ENCODE measurements around the gene RIT2.
A peak's percentile ranks its signal among the peaks of the same experiment; 100 is the strongest.

Gene RIT2

DNA sequence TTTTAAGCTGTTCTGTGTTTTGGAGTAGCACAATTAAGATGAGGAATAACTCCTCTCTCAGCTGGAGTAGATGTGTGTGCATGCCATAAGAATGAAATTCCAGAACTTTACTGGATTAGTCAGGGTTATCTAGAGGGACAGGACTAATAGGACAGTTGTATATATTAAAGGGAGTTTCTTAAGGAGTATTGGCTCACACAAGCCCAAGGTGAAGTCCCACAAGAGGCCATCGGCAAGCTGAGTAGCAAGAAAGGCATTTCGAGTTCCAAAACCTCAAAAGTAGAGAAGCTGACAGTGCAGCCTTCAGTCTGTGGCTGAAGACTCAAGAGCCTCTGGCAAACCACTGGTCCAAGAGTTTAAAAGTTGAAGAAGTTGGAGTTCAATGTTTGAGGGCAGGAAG, 113.7 kb downstream of the RIT2 start:
- peak; percentile 80 for DNase-seq
- no peak overlapping the region for H3K9ac ChIP-seq (ENCODE audit: low read length)
- H3K9me3 ChIP-seq (ENCODE audit: control insufficient read depth, low read length), result no peaks in the 10 kb centered on the region
- H3K14ac ChIP-seq (ENCODE audit: low read length in 2 of 2), result no peak overlapping the region
- 26% methylated on average over 2 of the region's 2 CpGs for WGBS
- H2AFZ ChIP-seq (ENCODE audit: low read depth, low read length), result peak overlapping the region; percentile 27
- no peak overlapping the region for H2BK12ac ChIP-seq (ENCODE audit: low read length in 2 of 2)
- H2AK5ac ChIP-seq (ENCODE audit: low read length, severe bottlenecking), result no peak overlapping the region
- no peaks in the 10 kb centered on the region for H3K27me3 ChIP-seq (ENCODE audit: control insufficient read depth in 1 of 2, insufficient read depth in 1 of 2, low read length in 2 of 2)
- H3K23ac ChIP-seq (ENCODE audit: low read length in 2 of 2), result no peak overlapping the region
- no peak overlapping the region for H4K91ac ChIP-seq (ENCODE audit: low read length)
- H3K4ac ChIP-seq (ENCODE audit: low read depth in 1 of 2, low read length in 2 of 2), result peak overlapping the region in 1 of 2 experiments; percentile 26
- no peak overlapping the region for H3K4me2 ChIP-seq (ENCODE audit: low read length, poor library complexity, severe bottlenecking)
- no peak overlapping the region for H2BK5ac ChIP-seq (ENCODE audit: low read depth, low read length, poor library complexity, severe bottlenecking)
- H3K79me1 ChIP-seq (replicated peaks; ENCODE audit: low read length, poor library complexity, severe bottlenecking), result no peaks in the 10 kb centered on the region
- no peak overlapping the region for H3K4me3 ChIP-seq (ENCODE audit: insufficient read depth in 1 of 2, low read depth in 1 of 2, low read length in 2 of 2)
- H3K27ac ChIP-seq (ENCODE audit: low read length, poor library complexity, severe bottlenecking), result no peak overlapping the region
- peak overlapping the region; percentile 5 for H4K8ac ChIP-seq (ENCODE audit: low read length)
- no peak overlapping the region for H2BK15ac ChIP-seq (ENCODE audit: low read depth, poor library complexity, severe bottlenecking)
- H2BK120ac ChIP-seq (ENCODE audit: low read depth, low read length), result no peak overlapping the region
- no peaks in the 10 kb centered on the region for H3K4me1 ChIP-seq (ENCODE audit: control insufficient read depth, insufficient read depth, low read depth, low read length)
- H3K36me3 ChIP-seq (ENCODE audit: control insufficient read depth in 1 of 2, insufficient read depth in 2 of 2, low read depth in 1 of 2, low read length in 2 of 2), result no peaks in the 10 kb centered on the region
- H3K18ac ChIP-seq (ENCODE audit: low read depth in 1 of 2, low read length in 2 of 2), result peak overlapping the region in 1 of 2 experiments; percentile 40

DNA sequence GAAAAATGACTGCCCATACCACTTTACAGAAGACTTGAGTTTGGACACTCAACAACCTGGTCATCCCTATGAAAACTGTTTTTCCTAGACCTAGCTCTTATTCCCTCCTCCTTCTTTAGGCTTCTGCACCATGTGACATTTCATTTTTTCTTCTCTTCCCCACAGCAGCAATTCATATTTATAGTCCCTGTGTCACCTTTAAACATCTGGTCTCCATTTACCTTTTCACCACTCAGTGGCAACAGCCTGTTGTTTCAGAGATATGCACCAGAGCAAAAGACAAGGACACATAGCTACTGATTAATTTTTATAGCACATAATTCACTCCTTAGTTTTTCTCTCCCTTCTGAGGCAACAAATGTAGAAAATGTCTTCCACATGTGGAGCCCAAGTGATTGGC, 118.7 kb downstream of the RIT2 start:
- H3K4ac ChIP-seq (ENCODE audit: low read depth in 1 of 2, low read length in 2 of 2), result no peak overlapping the region

DNA sequence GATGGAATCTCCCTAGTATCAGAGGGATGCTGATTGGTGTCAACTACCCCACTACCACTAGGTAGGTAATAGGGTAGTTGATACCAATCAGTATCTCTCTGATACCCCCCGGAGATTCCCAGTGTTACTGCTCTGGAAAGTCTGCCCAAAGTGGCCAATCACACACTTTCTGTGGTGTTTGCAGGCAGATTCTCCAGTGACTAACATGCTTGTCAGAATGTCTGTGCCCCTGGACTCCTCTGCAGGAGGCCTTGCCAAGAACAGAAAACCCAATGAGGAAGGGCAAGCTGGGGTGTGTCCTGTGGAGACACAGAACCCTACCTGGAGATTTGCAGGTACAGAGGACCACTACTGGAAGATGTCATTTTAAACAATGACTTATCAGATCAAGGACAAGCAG, 135.1 kb downstream of the RIT2 start:
- Histone ChIP-seq H3K4me3 (ENCODE audit: insufficient read depth in 1 of 2, low read depth in 1 of 2, low read length in 2 of 2) (no peak overlapping the region), H3K18ac (ENCODE audit: low read depth in 1 of 2, low read length in 2 of 2) (no peak overlapping the region), H3K4ac (ENCODE audit: low read depth in 1 of 2, low read length in 2 of 2) (no peak overlapping the region), H3K79me1 (replicated peaks; ENCODE audit: low read length, poor library complexity, severe bottlenecking) (no peaks in the 10 kb centered on the region), H2BK5ac (ENCODE audit: low read depth, low read length, poor library complexity, severe bottlenecking) (no peak overlapping the region), H4K91ac (ENCODE audit: low read length) (no peak overlapping the region), H3K9ac (ENCODE audit: low read length) (no peak overlapping the region), H2AK5ac (ENCODE audit: low read length, severe bottlenecking) (no peak overlapping the region), H3K36me3 (ENCODE audit: control insufficient read depth in 1 of 2, insufficient read depth in 2 of 2, low read depth in 1 of 2, low read length in 2 of 2) (no peaks in the 10 kb centered on the region), H3K4me2 (ENCODE audit: low read length, poor library complexity, severe bottlenecking) (no peak overlapping the region), H2BK15ac (ENCODE audit: low read depth, poor library complexity, severe bottlenecking) (no peak overlapping the region), H4K8ac (ENCODE audit: low read length) (no peak overlapping the region), H2BK120ac (ENCODE audit: low read depth, low read length) (no peak overlapping the region), H2AFZ (ENCODE audit: low read depth, low read length) (no peak overlapping the region), H2BK12ac (ENCODE audit: low read length in 2 of 2) (no peak overlapping the region), H3K23ac (ENCODE audit: low read length in 2 of 2) (no peak overlapping the region), H3K27me3 (ENCODE audit: control insufficient read depth in 1 of 2, insufficient read depth in 1 of 2, low read length in 2 of 2) (no peaks in the 10 kb centered on the region), H3K9me3 (ENCODE audit: control insufficient read depth, low read length) (no peaks in the 10 kb centered on the region), H3K4me1 (ENCODE audit: control insufficient read depth, insufficient read depth, low read depth, low read length) (no peaks in the 10 kb centered on the region), H3K27ac (ENCODE audit: low read length, poor library complexity, severe bottlenecking) (no peak overlapping the region), H3K14ac (ENCODE audit: low read length in 2 of 2) (no peak overlapping the region)
- 100% methylated on average over 1 of the region's 1 CpG for WGBS
- DNase-seq, result no peak

More for the DNA sequence above, 118.7 kb downstream of the RIT2 start:
- no peak overlapping the region for H3K4me2 ChIP-seq (ENCODE audit: low read length, poor library complexity, severe bottlenecking)
- H2AK5ac ChIP-seq (ENCODE audit: low read length, severe bottlenecking), result no peak overlapping the region
- H3K9ac ChIP-seq (ENCODE audit: low read length), result no peak overlapping the region
- H4K91ac ChIP-seq (ENCODE audit: low read length), result no peak overlapping the region
- no peaks in the 10 kb centered on the region for H3K36me3 ChIP-seq (ENCODE audit: control insufficient read depth in 1 of 2, insufficient read depth in 2 of 2, low read depth in 1 of 2, low read length in 2 of 2)
- H2BK120ac ChIP-seq (ENCODE audit: low read depth, low read length), result no peak overlapping the region
- H3K14ac ChIP-seq (ENCODE audit: low read length in 2 of 2), result no peak overlapping the region
- no peak overlapping the region for H3K18ac ChIP-seq (ENCODE audit: low read depth in 1 of 2, low read length in 2 of 2)
- H2BK5ac ChIP-seq (ENCODE audit: low read depth, low read length, poor library complexity, severe bottlenecking), result no peak overlapping the region
- no peaks in the 10 kb centered on the region for H3K27me3 ChIP-seq (ENCODE audit: control insufficient read depth in 1 of 2, insufficient read depth in 1 of 2, low read length in 2 of 2)
- H3K4me3 ChIP-seq (ENCODE audit: insufficient read depth in 1 of 2, low read depth in 1 of 2, low read length in 2 of 2), result no peak overlapping the region
- no peak overlapping the region for H4K8ac ChIP-seq (ENCODE audit: low read length)
- no peak overlapping the region for H2BK15ac ChIP-seq (ENCODE audit: low read depth, poor library complexity, severe bottlenecking)
- no peak for DNase-seq
- H3K9me3 ChIP-seq (ENCODE audit: control insufficient read depth, low read length), result no peaks in the 10 kb centered on the region
- H3K27ac ChIP-seq (ENCODE audit: low read length, poor library complexity, severe bottlenecking), result no peak overlapping the region
- no peak overlapping the region for H2AFZ ChIP-seq (ENCODE audit: low read depth, low read length)
- H2BK12ac ChIP-seq (ENCODE audit: low read length in 2 of 2), result no peak overlapping the region
- no peaks in the 10 kb centered on the region for H3K79me1 ChIP-seq (replicated peaks; ENCODE audit: low read length, poor library complexity, severe bottlenecking)
- H3K23ac ChIP-seq (ENCODE audit: low read length in 2 of 2), result no peak overlapping the region
- no peaks in the 10 kb centered on the region for H3K4me1 ChIP-seq (ENCODE audit: control insufficient read depth, insufficient read depth, low read depth, low read length)

DNA sequence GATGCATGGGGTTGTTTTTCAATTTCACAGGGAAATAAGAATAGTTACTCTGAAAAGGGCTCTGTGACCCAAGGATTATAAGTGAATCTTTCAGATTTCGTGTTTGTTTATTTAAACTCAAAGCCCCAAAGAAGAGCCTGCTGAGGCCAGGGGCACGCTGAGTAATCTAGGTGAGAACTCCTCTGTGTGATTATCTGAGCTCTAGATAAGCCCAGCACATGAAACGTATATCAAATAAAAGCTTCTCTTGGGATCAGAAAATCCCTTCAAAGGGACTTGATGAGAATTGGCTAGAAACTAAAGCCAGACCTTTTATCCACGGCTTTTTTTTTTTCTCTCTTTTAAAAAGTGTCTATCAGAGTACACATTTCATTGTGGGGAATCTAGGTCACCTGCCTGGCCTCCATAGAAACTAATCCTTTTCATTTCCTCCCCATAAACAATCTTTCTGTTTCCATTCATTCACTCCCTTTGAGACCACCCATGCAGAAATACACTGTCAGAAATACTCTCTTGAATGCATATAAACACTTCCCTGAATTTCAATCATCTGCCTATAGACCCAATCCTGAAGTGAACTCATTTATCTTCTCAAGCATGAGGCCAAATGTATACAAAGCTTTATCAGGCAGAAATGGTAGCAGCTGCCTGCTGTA, 137.4 kb downstream of the RIT2 start:
- H3K27ac ChIP-seq (ENCODE audit: low read length, poor library complexity, severe bottlenecking), result no peak overlapping the region
- H2AFZ ChIP-seq (ENCODE audit: low read depth, low read length), result no peak overlapping the region
- no peak overlapping the region for H3K9ac ChIP-seq (ENCODE audit: low read length)
- 11% methylated on average over 2 of the region's 4 CpGs for WGBS
- H3K4ac ChIP-seq (ENCODE audit: low read depth in 1 of 2, low read length in 2 of 2), result no peak overlapping the region
- H2BK120ac ChIP-seq (ENCODE audit: low read depth, low read length), result no peak overlapping the region
- no peak overlapping the region for H2BK12ac ChIP-seq (ENCODE audit: low read length in 2 of 2)
- H4K8ac ChIP-seq (ENCODE audit: low read length), result no peak overlapping the region
- no peaks in the 10 kb centered on the region for H3K4me1 ChIP-seq (ENCODE audit: control insufficient read depth, insufficient read depth, low read depth, low read length)
- H2BK15ac ChIP-seq (ENCODE audit: low read depth, poor library complexity, severe bottlenecking), result no peak overlapping the region
- no peak overlapping the region for H3K14ac ChIP-seq (ENCODE audit: low read length in 2 of 2)
- H4K91ac ChIP-seq (ENCODE audit: low read length), result no peak overlapping the region
- no peak overlapping the region for H2BK5ac ChIP-seq (ENCODE audit: low read depth, low read length, poor library complexity, severe bottlenecking)
- H3K23ac ChIP-seq (ENCODE audit: low read length in 2 of 2), result no peak overlapping the region
- H3K4me3 ChIP-seq (ENCODE audit: insufficient read depth in 1 of 2, low read depth in 1 of 2, low read length in 2 of 2), result no peak overlapping the region
- no peaks in the 10 kb centered on the region for H3K9me3 ChIP-seq (ENCODE audit: control insufficient read depth, low read length)
- H3K36me3 ChIP-seq (ENCODE audit: control insufficient read depth in 1 of 2, insufficient read depth in 2 of 2, low read depth in 1 of 2, low read length in 2 of 2), result no peaks in the 10 kb centered on the region
- H2AK5ac ChIP-seq (ENCODE audit: low read length, severe bottlenecking), result no peak overlapping the region
- no peak overlapping the region for H3K4me2 ChIP-seq (ENCODE audit: low read length, poor library complexity, severe bottlenecking)
- no peaks in the 10 kb centered on the region for H3K79me1 ChIP-seq (replicated peaks; ENCODE audit: low read length, poor library complexity, severe bottlenecking)
- no peak overlapping the region for H3K18ac ChIP-seq (ENCODE audit: low read depth in 1 of 2, low read length in 2 of 2)
- DNase-seq, result no peak
- no peaks in the 10 kb centered on the region for H3K27me3 ChIP-seq (ENCODE audit: control insufficient read depth in 1 of 2, insufficient read depth in 1 of 2, low read length in 2 of 2)
